OCI-LY1 (cell line): ENCODE measurements around the gene PTPRO.

Source experiments
- CTCF ChIP-seq: fragments of 200-600 bp; sonication (generic), shearing (Covaris generic); IDR thresholded peaks from 2 replicates; pipeline ENCODE4 v1.5.1; 2017; ENCODE audit warnings: mild to moderate bottlenecking, antibody characterized with exemption, low read length, moderate library complexity, mixed read lengths
- EZH2 ChIP-seq: fragments of 200-600 bp; sonication (generic), shearing (Covaris generic); IDR thresholded peaks from 2 replicates; pipeline ENCODE4 v1.8.0; 2017; ENCODE audit warnings: borderline replicate concordance, mixed run types, mild to moderate bottlenecking, antibody characterized with exemption, low read length, moderate library complexity, mixed read lengths

GRCh38 chr12:15323480-15323879, 1.2 kb downstream of the PTPRO start:
- TF ChIP-seq CTCF (no peak), EZH2 (no peak)
